Measurements from ENCODE around the gene C1orf210. TPM values are rescaled to one million over a fixed set of nuclear protein-coding genes. Genes with fewer than 3 reads are reported as not detected.

C1orf210 gene
- total and polyA plus RNA-seq, 2 donors (not counting 1 experiment from before 2014, with no cell fraction given), result not detected

DNA sequence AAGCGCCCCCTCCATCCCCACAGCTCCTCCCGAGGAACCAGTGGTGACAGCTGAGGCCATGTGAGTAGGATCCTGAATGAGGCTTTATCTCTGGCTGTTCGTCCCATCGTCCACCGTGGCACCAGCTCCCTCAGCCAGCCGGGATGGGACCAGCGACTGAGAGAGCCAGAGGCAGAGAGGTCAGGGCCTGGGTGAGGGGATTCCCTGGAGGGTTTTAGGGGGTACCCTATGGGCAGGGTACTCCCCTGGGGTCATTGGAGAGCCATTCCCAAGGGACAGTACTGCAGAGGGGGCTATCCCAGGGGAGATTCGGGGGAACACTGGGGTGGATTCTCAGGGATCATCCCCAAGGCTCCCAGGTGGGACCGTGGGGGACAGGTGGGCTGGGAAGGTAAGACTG is 13.2 kb downstream of the C1orf210 start:
- peaks cover 0 to 14% (median 4%) of the 10 kb centered on the region in 4 experiments for H3K27me3 ChIP-seq (replicated peaks in 1 of 4; ENCODE audit: control extremely low read depth in 1 of 4, control insufficient read depth in 3 of 4, insufficient read depth in 4 of 4, low read length in 3 of 4)
- no peak overlapping the region for H3K4me3 Mint-ChIP-seq
- peaks cover 0 to 4% (median 0%) of the 10 kb centered on the region in 3 donors for H3K9me3 ChIP-seq (ENCODE audit: control extremely low read depth in 1 of 3, control insufficient read depth in 2 of 3, insufficient read depth in 1 of 3, low read length in 2 of 3)
- no peaks in the 10 kb centered on the region for H4K20me1 ChIP-seq (ENCODE audit: control insufficient read depth, insufficient read depth, low read length, poor library complexity, severe bottlenecking)
- H2AFZ ChIP-seq (ENCODE audit: insufficient read depth, low read depth, low read length, poor library complexity, severe bottlenecking), result no peak overlapping the region
- POLR2A ChIA-PET, result no interaction called here
- no peaks in the 10 kb centered on the region for H3K36me3 ChIP-seq (replicated peaks in 1 of 2; ENCODE audit: control extremely low read depth in 1 of 2, control insufficient read depth in 1 of 2, extremely low read depth in 1 of 2, insufficient read depth in 2 of 2, low read length in 1 of 2)
- H3K4me1 Mint-ChIP-seq, result peaks cover 26% of the 10 kb centered on the region
- H3K4me1 ChIP-seq (ENCODE audit: control insufficient read depth in 2 of 2, insufficient read depth in 2 of 2, low read length in 2 of 2), result peaks cover 14 to 19% of the 10 kb centered on the region in 2 donors
- peaks cover 26% of the 10 kb centered on the region for H3K27me3 Mint-ChIP-seq
- ATAC-seq (ENCODE audit: low read depth), result no peak
- no peaks in the 10 kb centered on the region for H3K79me2 ChIP-seq (ENCODE audit: control insufficient read depth, insufficient read depth, low read length)
- H3K9ac ChIP-seq (ENCODE audit: low read length), result no peak overlapping the region
- TF ChIP-seq EZH2 (IDR thresholded peaks at IDR 0.05; ENCODE audit: borderline replicate concordance, insufficient read depth, low read depth, low read length, poor library complexity, severe bottlenecking), result no peak
- TF ChIP-seq, protein P1, sequence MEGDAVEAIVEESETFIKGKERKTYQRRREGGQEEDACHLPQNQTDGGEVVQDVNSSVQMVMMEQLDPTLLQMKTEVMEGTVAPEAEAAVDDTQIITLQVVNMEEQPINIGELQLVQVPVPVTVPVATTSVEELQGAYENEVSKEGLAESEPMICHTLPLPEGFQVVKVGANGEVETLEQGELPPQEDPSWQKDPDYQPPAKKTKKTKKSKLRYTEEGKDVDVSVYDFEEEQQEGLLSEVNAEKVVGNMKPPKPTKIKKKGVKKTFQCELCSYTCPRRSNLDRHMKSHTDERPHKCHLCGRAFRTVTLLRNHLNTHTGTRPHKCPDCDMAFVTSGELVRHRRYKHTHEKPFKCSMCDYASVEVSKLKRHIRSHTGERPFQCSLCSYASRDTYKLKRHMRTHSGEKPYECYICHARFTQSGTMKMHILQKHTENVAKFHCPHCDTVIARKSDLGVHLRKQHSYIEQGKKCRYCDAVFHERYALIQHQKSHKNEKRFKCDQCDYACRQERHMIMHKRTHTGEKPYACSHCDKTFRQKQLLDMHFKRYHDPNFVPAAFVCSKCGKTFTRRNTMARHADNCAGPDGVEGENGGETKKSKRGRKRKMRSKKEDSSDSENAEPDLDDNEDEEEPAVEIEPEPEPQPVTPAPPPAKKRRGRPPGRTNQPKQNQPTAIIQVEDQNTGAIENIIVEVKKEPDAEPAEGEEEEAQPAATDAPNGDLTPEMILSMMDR (IDR thresholded peaks at IDR 0.05), result no peak
- intact Hi-C loops (cut with micrococcal nuclease), result no loop called here
- no peaks in the 10 kb centered on the region for H3K9me3 Mint-ChIP-seq (ENCODE audit: insufficient read depth)
- no peak overlapping the region for H3K27ac ChIP-seq (ENCODE audit: low read length in 2 of 2)
- no peak overlapping the region for H3K4me3 ChIP-seq (ENCODE audit: control extremely low read depth in 1 of 5, extremely low read depth in 1 of 5, insufficient read depth in 1 of 5, low read depth in 2 of 5, low read length in 4 of 5)
- H3K4me2 ChIP-seq (replicated peaks; ENCODE audit: low read depth, low read length, poor library complexity, severe bottlenecking), result no peak overlapping the region
- no peak for DNase-seq
- H3K27ac Mint-ChIP-seq, result no peak overlapping the region
- CTCF ChIA-PET, result no interaction called here
- 93% methylated on average over 7 of the region's 9 CpGs for WGBS (ENCODE audit: insufficient coverage)

DNA sequence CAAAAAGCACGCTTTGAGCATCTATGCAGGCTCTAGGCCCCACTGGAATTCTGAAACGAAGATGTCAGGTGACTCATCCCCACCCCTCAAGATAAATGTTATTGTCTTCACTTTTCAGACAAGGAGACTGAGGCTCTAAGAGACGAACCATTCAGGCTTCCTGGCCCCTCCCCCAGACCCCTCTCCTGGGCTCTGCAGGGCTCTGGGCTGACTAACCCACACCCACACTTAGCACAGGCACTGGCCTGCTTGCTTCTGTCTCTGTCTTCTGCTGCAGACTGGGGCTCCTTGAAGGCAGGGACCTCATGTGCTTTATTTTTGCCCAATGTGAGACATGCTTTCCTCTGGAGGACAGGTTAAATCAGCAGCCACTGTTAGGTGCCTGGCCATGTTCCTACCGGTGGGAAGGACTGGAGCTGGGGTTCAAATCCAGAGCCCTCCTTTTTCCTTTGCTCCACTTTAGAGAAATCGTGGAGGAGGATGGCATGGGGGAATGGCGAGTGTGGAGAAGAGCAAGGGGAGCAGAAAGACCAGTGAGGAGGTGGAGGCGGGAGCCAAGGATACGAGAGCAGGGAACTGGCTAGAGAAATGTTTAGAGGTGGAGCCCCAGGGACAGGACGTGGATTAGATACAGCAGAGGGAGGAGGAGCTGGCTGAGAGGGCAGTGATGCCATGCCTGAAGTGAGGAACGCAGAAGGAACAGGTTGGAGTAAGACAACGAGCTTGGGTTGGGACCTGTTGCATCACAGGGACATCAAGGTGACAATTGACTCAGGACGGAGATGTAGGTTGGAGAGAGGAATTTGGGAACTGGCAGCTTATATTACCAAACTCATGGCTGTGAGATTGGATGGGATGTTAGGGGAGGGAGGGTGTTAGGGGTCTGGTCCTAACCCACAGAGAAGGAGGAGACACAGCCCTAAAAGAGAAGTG is 13.9 kb downstream of the C1orf210 start:
- H3K27me3 Mint-ChIP-seq, result peaks cover 27% of the 10 kb centered on the region
- H3K27ac Mint-ChIP-seq, result no peak overlapping the region
- intact Hi-C loops (cut with micrococcal nuclease), result no loop called here

More for the DNA sequence above, 13.9 kb downstream of the C1orf210 start:
- H3K4me1 ChIP-seq (ENCODE audit: control insufficient read depth in 2 of 2, insufficient read depth in 2 of 2, low read length in 2 of 2), result peaks cover 14 to 19% of the 10 kb centered on the region in 2 donors
- no peak for DNase-seq
- no peaks in the 10 kb centered on the region for H3K36me3 ChIP-seq (replicated peaks in 1 of 2; ENCODE audit: control extremely low read depth in 1 of 2, control insufficient read depth in 1 of 2, extremely low read depth in 1 of 2, insufficient read depth in 2 of 2, low read length in 1 of 2)
- no peak for TF ChIP-seq EZH2 (IDR thresholded peaks at IDR 0.05; ENCODE audit: borderline replicate concordance, insufficient read depth, low read depth, low read length, poor library complexity, severe bottlenecking)
- TF ChIP-seq, protein P1 (IDR thresholded peaks at IDR 0.05), result no peak
- H4K20me1 ChIP-seq (ENCODE audit: control insufficient read depth, insufficient read depth, low read length, poor library complexity, severe bottlenecking), result no peaks in the 10 kb centered on the region
- peaks cover 0 to 4% (median 0%) of the 10 kb centered on the region in 3 donors for H3K9me3 ChIP-seq (ENCODE audit: control extremely low read depth in 1 of 3, control insufficient read depth in 2 of 3, insufficient read depth in 1 of 3, low read length in 2 of 3)
- WGBS (ENCODE audit: insufficient coverage), result 81% methylated on average over 8 of the region's 12 CpGs
- Mint-ChIP-seq H3K4me1 (peaks cover 26% of the 10 kb centered on the region), H3K9me3 (ENCODE audit: insufficient read depth) (no peaks in the 10 kb centered on the region), H3K4me3 (peak overlapping the region; percentile 79)
- no peak overlapping the region for H3K27ac ChIP-seq (ENCODE audit: low read length in 2 of 2)
- H3K9ac ChIP-seq (ENCODE audit: low read length), result peak overlapping the region; percentile 39
- H3K79me2 ChIP-seq (ENCODE audit: control insufficient read depth, insufficient read depth, low read length), result no peaks in the 10 kb centered on the region
- ChIA-PET CTCF (no interaction called here), POLR2A (no interaction called here)
- ATAC-seq (ENCODE audit: low read depth), result no peak
- H3K27me3 ChIP-seq (replicated peaks in 1 of 4; ENCODE audit: control extremely low read depth in 1 of 4, control insufficient read depth in 3 of 4, insufficient read depth in 4 of 4, low read length in 3 of 4), result peaks cover 0 to 14% (median 4%) of the 10 kb centered on the region in 4 experiments
- H2AFZ ChIP-seq (ENCODE audit: insufficient read depth, low read depth, low read length, poor library complexity, severe bottlenecking), result peak overlapping the region; percentile 75
- H3K4me3 ChIP-seq (ENCODE audit: control extremely low read depth in 1 of 5, extremely low read depth in 1 of 5, insufficient read depth in 1 of 5, low read depth in 2 of 5, low read length in 4 of 5), result peak overlapping the region in 3 of 5 experiments; percentile 41 to 55 (median 42)
- peak overlapping the region; percentile 79 for H3K4me2 ChIP-seq (replicated peaks; ENCODE audit: low read depth, low read length, poor library complexity, severe bottlenecking)
